Measurements from ENCODE around the gene FAM53B.

The FAM53B gene

DNA sequence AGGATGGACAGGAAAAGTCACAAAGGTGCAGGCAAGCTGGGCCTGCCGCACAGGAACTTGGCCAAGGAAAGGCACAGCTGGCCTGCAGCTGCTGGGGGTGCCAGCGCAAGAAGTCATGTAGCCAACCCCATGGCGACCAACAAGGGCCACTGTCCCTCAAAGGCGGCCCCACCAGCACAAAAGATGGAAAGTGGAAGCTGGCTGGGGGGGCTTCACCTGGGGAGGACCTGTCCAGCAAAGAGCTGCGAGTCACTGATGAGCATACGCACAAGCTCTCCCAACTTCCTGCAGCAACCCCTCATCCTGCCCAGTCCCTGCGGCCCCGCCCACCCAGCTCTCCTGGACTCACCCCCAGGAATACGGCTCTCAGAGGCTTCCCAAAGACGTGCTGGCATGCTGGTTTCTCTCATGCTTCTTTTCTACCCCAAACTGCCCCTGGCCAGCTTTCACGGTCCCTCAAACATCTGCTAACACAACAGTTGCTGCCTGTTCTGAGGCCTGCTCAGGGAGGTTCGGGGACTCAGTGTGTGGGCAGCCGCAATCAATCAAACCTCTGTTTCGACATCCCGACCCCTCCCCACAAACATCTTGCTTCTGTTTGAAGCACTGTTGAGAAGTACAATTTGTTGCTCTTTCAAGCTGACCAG, 67.6 kb downstream of the FAM53B start:
- no peak for FAIRE-seq

- no peak for FAIRE-seq
Measured at GRCh38 chr10:124675824-124676223, 68.4 kb downstream of the FAM53B start.

- FAIRE-seq, result no peak
Measured at GRCh38 chr10:124675261-124675660, 68.9 kb downstream of the FAM53B start.

DNA sequence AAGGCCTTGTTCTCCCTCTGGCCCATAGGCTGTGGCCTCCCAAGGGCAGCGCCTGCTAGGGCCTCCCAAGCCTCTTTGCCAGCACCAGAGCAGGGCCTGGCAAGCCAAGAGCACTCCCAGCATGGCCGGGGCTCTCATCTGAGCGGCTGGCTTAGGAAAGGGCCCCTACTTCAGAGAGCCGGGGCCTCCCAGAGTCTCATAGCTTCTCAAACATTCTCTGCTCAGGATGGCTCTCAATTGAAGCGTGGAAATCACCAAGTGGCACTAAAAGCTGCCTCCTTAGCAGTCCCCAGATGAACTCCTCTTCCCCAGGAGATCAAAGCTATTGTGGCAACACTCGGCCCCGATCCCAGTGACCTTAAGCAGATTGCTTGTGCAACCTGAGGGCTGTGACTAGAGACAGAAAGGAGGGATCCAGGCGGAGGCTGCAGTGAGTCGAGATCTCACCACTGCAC, 69.4 kb downstream of the FAM53B start:
- no peak for FAIRE-seq

DNA sequence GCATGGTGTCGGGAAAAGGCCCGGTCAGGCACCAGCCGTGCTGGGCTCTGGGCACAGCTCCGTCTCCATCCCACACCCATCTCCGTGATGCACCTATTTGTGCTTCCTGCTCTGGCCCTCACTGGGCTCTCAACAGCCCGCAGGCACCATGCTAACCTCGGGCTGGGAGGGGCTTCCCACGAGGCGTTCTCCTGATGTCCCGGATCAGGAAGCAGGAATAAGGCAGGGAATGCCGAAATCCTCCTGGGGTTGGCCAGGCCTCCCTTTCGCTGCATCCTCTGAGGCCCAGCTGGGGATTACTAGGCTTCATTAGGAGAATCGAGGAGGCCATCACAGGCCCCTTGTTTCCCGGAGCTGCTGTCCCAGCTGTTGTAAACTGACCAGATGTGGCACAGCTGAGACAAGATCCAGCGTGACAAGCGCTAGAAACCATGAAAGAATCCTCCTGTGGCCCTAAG, 72.0 kb downstream of the FAM53B start:
- FAIRE-seq, result no peak

- no peak for FAIRE-seq
Measured at GRCh38 chr10:124671486-124672075, 72.6 kb downstream of the FAM53B start.

GRCh38 chr10:124670849-124671248, 73.3 kb downstream of the FAM53B start:
- FAIRE-seq, result no peak

- no peak for FAIRE-seq
Measured at GRCh38 chr10:124669824-124670654, 74.1 kb downstream of the FAM53B start.

- FAIRE-seq, result no peak
Measured at GRCh38 chr10:124669141-124669823, 74.9 kb downstream of the FAM53B start.

- FAIRE-seq, result no peak
Measured at GRCh38 chr10:124668517-124669051, 75.6 kb downstream of the FAM53B start.

DNA sequence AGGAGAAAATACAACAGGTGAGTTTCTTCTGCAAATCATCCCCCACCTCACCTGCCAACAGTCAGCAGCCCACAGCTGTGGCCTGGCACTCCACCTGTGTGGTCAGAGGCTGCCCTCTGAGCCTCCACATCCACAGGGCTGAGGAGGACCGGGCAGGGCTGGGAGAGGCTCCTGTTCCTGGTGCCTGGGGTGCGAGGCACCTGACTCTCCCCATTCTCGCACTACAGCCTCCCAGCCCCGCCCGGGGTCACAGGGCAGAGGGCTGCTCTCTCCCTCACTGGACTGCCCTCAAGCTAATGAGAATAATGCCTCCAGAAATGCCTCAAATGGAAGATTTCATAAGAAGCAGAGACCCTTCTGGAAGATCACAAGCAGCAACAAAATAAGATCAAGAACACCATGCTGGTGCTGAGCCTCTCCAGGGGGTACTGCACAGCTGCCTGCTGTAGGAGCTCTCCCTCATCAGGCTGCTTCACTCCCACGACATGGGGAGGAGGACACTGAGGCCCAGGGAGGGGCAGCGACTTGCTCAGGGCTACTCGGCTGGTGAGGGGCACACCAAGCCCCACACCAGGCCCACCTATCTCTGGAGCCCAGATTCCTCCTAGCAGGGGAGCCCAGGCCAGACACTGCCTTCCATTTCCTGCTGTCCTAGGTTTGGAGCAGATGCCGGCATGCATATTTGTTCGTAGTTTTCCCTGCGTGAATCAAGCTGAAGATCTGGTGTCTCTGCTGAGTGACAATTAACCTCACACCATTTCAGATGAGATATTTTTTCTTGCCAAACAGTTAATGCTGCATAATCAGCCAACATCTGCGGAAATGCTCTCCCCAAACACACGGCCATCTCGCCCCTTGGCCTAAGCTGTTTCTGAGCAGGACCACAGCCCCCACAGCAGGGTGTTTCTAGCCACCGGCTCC, 76.5 kb downstream of the FAM53B start:
- FAIRE-seq, result no peak

- FAIRE-seq, result no peak
Measured at GRCh38 chr10:124666494-124666893, 77.7 kb downstream of the FAM53B start.

DNA sequence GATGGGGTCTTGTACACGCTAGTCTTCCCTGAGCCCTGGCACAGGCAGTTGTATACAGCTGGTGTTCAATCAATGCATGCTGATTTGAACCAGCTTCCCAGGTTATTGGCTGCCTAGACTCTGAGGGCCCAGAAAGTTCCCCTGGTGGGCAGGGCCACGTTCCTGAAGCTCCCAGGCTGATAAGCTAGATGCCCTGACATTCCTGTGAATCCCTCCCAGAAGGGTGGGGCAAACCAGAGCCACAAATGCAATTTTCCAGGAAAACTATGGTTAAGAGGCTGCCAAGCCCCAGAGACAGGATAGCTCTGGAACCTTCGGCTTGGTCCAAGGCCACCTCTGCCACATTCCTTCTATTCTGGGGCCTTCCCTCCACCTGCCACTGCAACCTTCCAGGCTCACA, 78.2 kb downstream of the FAM53B start:
- FAIRE-seq, result no peak

DNA sequence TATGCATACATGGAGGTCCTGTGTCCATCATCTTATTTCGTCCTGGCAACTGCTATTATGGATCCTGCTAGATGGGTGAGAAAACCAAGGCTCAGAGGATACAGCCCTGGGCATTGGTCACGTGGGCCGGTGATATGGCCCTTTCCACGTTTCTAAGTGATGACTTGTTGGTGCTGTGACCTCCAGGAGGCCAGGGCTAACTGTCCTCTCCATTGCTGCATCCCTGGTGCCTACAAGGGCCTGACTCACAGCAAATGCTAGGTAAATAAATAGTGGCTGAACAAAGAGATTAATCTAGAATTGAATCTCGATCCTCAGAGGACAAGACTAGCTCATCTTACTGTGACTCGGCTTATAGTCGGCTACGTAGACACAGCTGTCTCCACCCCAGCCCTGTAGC, 78.6 kb downstream of the FAM53B start:
- FAIRE-seq, result no peak

- FAIRE-seq, result no peak
Measured at GRCh38 chr10:124665091-124665490, 79.1 kb downstream of the FAM53B start.

- FAIRE-seq, result no peak
Measured at GRCh38 chr10:124663766-124664360, 80.3 kb downstream of the FAM53B start.

DNA sequence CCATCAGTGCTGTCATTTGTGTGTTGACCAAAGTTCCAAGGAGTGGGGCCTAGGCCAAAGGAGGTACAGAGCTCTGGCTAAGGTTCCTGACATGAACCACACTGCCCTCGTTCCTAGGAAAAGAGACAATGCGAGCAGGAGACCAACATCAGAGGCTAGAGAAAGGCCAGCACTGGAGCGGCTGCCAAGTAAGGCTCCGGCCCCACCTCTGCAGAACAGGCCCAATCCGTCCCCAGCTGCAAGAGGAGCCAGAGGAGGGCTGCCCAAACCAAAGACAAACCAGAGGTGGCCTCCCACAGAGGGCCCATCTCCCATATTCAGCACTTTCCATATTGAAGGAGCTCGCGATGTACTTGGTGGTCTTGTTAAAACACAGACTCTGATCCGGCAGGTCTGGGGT, 81.0 kb downstream of the FAM53B start:
- FAIRE-seq, result no peak

DNA sequence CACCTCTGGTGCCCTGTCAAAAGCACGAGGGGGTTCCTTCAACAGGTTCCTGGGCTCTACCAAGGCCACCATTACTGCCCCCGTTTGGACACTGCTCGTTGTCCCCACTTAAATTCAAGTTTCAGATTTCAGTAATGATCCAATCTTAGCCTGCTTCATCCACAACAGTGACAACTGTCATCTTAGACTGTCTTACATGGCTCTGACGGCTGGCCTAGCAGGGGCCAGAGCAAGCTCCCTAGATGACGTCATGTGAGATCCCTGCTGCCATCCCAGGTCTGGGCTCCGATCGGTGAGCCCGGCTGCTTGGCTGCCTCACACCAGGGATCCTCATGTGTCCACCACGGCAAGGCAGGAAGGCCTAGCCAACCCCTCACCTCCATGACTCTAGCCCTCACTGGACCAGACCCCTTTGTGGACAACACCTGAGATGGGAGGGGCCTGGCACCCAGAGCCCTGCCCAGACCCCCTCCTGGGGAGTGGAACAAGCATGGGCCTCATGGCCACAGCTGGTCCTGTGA, 82.5 kb downstream of the FAM53B start:
- no peak for FAIRE-seq

DNA sequence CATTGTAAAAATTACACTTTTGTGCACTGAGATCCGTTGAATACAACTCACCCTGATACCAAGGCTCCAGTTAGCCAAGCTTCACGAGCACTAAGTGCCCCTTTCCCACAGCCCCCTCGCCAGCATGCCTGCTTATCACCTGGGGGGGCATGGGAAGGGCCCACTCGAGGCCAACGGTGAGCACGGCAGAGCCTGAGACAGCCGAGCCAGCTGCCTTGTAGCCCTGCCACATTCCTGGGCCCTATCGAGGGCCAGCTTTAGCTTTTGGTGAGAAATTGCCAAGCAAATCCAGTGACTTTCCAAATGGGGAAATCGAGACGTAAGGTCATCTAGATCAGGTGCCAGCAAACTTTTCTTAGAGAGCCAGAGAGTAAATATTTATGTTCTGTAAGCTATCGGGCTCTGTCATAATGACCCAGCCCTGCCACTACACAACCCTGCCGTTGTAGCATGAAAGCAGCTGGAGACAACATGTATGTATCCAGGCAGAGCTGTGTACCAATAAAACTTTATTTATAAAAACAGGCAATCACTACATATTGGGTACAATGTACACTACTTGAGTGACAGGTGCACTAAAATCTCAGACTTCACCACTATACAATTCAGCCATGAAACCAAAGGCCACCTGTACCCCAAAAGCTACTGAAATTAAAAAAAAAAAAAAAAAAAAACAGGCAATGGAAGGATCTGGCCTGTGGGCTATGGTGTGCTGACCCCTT, 83.6 kb downstream of the FAM53B start:
- no peak for FAIRE-seq

- no peak for FAIRE-seq
Measured at GRCh38 chr10:124659380-124659779, 84.8 kb downstream of the FAM53B start.

Data from G401.6 (cell line).